HG02642 (cell line): ENCODE data around the gene HIGD1A.
"Not testable (repeated sequence)": the region's sequence is repeated elsewhere in the genome, so short reads cannot be mapped to it uniquely, and the experiment has no call there.

Source experiments
- ATAC-seq: cut with Tn5 transposase; IDR thresholded peaks from one replicate; pipeline ENCODE4 v1.9.1; 2021; ENCODE audit warnings: mild to moderate bottlenecking; ENCODE audit not compliant: unreplicated experiment, poor library complexity

Gene HIGD1A

DNA sequence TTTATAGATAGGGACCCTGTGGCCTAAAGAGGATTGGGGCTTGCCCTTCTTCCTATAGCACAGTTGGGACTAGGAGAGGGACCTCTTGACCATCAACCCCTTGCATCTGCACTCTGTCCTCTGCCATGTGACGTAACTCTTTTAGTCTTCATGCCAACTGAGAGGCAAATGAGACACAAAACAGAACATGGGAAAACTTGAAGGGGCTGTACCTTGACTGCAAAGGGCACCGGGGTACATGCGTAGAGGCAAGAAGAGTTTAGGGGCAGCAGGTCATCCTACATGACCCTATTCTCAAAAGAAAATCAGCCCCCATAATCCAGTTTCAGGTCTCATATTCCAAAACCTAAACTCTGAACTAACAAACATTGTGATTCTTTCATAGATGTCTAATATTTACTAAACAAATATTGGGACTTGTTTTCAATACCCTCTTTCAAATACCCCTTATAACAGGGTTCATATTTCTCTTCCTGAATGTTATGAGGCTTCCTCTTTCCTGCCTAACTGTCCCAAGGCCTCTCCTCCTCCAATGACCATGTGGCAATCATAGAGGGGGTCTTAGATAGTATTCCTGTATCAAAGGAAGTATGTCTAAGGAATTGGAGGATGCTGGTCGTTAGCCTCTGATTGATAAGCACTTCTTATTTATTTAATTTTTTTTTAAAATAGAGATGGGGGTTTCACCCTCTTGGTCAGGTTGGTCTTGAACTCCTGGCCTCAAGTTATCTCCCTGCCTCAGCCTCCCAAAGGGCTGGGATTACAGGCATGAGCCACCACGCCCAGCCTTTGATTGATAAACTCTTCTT is 25.5 kb upstream of the HIGD1A start:
- ATAC-seq, result no peak

DNA sequence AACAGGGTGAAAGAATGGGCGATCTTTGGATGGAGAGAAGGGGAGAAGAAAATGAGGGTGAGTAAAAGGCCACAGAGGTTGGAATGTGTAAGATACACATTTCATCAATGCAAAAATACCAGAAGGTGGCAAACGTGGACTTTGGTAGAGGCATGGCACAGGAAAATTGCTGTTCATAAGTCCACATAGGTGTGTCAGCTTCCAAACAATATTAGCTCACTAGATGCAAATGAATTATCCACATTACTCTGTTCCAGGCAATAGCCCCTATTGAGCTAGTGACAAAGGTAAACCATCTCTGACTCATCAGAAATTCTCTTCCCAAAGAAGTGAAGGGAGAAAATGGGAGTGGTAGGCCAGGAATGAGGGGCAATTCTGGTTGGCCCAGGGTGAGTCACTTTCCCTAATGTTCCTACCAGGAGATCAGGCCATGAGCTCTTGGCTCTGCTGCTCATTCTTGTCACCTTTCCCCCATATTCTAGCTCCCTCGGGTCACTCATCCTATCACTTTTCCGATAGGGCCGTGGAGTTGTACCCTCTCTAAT is 24.9 kb upstream of the HIGD1A start:
- no peak for ATAC-seq

DNA sequence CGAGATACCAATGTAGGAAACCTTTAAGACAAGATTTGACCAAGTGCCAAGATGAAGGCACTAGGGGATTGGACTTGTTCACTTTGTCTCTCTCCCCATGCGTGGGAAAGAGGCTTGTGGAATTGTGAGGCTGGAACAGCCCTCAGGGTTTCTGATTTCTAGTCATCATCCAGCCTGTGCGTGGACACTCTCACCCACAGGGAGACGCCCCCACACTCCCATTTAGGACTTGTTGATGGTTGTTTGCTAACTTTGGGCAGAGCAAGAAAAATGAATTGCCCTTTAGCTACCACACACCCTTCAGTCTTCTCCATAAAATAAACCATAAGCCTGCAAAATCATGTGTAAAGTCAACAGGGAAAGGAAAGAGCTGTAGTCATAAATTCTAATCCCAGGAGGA is 23.4 kb upstream of the HIGD1A start:
- no peak for ATAC-seq

DNA sequence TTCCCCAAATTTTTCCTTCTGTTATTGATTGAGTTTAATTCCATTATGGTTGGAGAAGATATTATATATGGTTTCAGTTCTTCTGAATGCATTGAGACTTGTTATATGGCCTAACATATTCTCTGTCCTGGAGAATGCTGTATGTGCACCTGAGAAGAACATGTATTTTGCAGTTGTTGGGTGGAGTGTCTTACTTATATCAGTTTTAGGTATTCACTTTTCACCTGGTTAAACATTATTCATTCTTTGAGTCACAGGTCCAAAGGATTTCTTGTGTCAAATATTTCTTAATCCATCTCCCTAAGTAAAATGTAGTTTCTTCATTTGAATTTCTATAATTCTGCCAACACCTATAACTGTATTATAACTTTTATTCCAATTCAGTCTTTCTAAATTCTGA is 22.7 kb upstream of the HIGD1A start:
- no peak for ATAC-seq

DNA sequence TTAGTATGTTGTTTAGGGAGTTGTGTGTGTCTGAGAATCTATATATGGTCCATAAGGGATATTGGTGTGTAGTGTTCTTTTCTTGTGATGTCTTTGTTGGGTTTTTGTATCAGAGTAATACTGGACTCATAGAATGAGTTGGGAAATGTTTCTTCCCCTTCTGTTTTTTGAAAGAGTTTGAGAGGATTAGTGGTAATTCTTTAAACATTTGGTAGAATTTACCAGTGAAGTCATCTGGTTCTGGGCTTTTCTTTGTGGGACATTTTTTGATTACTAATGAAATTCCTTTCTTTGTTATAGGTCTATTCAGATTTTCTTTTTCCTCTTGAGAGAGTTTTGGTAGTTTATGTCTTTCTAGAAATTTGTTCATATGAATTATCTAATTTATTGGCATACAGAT is 21.9 kb upstream of the HIGD1A start:
- ATAC-seq, result no peak

DNA sequence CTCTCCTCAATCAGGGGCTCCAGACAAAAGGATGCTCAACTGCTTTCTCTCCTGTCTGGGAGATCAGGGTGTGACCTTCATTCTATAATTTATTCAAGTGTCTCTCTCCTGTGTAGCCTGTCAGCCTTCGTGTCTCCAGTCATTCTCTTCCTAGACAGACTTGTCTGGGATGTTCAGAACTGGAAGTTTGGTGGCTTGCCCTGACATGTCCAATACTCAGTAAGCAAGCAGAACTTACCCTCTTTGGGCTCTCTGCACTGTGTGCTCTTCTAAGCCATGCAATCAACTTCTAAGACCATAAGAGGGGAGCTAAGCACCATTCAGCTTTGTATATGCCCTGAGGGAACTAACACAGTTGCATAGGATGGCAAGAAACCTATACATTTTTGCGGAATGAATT is 19.1 kb upstream of the HIGD1A start:
- no peak for ATAC-seq

DNA sequence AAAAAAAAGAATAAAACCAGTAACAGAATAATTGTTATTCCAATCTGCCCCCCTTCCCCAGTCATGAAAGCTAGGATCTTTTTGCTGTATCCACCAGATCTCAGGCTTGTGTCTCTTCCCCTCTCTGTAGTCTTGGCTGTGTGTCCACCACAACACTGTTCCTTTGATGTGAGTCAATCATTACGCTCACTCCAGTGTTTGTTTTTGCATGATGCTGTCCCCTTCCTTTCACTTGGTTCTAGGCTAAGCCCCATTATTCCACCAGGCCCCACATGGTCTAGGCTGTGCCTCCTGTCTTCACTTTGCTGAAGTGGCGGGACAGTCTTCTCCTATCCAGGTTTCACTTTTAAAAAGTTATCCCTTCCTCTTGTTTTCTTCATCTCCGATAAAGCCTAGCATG is 18.5 kb upstream of the HIGD1A start:
- no peak for ATAC-seq

DNA sequence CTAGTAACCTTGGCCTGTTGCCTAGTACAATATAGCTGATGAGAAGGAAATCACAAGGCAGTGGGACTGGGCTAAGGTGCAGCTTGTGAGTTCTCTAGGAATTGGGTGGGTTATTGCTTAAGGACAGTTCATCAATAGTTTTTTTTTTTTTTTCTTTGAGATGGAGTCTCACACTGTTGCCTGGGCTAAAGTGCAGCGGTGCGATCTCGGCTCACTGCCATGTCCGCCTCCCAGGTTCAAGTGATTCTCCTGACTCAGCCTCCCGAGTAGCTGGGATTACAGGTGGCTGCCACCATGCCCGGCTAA is 16.4 kb upstream of the HIGD1A start:
- ATAC-seq, result no peak

DNA sequence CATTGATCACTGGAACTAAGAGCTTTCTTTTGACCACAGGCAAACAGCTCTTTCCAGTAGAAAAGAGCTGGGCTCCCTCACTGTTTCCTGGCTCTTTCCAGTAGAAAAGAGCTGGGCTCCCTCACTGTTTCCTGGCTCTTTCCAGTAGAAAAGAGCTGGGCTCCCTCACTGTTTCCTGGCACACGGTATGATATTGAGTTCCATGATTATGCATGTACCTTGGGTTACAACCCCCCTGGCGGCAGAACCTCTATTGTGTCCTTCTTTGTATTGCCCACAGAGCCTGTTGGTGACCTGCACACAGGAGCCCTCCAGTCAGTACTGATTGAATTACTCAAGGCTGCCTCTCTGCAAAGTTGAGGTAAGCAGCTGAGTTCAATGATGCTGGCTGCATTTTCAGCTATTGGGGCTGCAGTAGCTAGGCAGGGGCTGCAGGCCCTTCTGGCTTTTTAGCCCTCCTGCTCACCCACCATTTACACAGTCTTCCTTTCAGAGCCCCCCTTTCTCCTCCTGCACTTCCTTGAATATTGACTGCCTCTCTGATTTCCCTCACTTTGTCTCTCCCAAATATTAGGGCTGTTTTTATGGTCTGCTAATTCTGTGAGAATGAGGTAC is 15.2 kb upstream of the HIGD1A start:
- ATAC-seq, result no peak

DNA sequence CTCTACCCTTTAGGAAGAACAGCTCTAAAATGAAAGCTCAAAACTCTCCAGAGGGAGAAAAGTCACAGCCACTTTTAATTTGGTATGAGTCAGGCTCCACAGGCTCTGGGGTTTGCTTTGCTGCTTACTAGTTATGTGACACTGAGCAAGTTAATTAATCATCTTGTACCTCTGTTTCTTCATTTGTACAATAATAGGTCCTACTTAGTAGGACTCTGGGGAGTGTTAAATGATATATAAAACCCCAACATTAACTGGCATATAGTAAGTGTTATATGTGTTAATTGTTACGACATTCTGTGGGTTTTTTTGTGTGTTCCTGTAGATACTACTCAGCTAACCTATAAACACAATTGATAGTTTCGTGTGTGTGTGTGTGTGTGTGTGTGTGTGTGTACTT is 11.5 kb upstream of the HIGD1A start:
- ATAC-seq, result no peak

DNA sequence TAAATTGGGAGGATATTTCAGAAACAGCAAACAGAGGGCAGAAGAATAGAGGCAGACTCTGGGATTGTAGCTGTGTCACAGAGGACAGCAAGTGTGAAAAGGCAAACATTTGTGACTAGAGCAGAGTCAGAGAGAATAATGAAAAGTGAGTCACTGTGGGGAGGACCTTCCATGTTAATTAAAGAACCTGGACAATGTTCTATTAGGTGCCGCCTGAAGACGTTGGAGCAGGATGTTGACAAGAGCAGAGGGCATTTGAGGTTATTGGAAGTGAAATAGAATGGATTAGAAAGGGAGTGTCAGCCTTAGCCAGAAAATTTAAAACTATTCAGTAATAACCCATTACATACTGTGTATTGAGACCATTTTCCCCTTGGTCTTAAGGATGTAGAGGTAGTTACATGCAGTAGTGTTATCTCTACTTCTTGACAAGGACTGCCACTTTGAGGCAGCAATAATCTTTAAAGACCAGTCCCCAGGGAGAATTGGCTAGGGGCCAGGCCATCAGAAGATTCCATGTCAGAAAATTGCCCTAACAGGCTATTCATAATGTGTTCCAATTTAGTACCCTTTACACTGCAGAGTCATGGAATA is 10.7 kb upstream of the HIGD1A start:
- no peak for ATAC-seq

DNA sequence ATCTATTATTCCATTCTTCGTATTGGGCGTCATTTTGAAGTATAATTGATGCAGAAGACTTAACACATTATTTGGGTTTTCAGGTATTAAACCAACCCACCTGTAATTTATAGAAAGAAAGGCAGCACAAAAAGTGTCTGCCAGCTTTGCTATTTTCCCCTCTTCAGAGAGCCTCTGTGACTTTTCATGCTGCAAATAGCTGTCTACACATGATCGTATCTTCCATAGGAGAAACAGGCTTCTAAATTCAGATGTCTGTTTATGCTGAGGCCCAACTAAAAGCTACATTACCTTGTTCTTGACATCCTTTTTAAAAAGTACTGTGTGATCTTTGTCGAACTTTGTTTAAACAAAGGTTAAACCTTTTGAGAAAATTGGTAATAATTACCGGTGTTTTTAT is 10.0 kb upstream of the HIGD1A start:
- no peak for ATAC-seq

DNA sequence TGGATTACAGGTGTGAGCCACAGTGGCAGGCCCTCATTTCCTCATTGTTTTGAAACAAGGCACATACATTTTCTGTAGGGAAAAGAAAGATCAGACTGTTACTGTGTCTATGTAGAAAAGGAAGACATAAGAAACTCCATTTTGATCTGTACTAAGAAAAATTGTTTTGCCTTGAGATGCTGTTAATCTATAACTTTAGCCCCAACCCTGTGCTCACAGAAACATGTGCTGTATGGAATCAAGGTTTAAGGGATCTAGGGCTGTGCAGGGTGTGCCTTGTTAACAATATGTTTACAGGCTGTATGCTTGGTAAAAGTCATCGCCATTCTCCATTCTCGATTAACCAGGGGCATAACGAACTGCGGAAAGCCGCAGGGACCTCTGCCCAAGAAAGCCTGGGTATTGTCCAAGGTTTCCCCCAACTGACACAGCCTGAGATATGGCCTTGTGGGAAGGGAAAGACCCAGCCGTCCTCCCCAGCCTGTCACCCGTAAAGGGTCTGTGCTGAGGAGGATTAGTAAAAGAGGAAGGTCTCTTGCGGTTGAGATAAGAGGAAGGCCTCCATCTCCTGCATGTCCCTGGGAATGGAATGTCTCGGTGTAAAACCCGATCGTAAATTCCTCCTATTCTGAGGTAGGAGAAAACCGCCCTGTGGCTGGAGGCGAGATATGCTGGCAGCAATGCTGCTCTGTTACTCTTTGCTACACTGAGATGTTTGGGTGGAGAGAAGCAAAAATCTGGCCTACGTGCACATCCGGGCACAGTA is 7.0 kb upstream of the HIGD1A start:
- not testable (repeated sequence) for ATAC-seq

DNA sequence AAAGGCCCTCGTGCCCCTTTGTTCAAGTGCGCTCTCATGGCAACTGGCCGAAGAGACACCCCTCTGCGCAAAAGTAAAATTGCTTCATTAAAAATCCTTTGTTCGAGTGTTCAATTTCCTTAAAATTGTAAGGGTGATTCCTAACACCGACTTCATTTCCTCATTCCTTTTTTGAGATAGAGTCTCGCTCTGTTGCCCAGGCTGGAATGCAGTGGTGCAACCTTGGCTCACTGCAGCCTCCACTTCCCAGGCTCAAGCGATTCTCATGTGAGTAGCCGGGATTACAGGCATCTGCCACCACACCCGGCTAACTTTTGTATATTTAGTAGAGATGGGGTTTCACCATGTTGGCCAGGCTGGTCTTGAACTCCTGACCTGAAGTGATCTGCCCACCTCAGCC is 6.4 kb upstream of the HIGD1A start:
- ATAC-seq, result not testable (repeated sequence)

DNA sequence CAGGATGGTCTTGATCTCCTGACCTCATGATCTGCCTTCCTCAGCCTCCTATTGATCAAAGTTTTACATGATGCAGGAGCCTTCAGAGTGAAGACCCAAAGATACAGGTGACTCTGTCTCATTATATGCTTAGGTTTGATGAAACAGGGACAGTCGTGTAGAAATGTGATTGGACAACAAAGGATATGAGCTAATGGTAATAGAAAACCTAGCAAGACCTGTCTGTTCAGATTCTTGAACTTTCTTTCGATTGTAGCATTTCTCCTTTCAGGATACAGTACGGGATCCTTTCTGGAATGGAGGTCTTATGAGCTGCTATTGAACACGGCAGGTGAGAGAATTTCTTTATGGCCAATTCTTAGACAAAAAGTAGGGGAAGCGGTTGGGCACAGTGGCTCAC is 4.9 kb upstream of the HIGD1A start, which contains the start of gene ACKR2:
ACKR2 (plus strand) TSS at position 244 of the 400 bp plus-strand sequence. CDS start 55,058 bp downstream, outside the sequence.
- ATAC-seq, result no peak

DNA sequence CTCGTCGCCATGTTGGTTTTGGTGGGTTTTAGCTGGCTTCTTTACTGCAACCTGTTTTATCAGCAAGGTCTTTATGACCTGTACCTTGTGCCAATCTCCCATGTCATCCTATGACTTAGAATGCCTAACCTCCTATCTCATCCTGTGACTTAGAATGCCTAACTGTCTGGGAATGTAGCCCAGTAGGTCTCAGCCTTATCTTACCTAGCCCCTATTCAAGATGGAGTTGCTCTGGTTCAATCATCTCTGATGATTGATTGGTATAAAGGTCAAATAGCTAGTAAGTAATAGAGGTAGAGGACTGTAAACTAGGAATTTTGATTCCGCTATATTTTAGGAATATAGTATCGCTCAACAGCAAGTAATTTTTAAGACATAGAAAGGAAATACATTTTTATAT is 3.6 kb upstream of the HIGD1A start:
- ATAC-seq, result no peak

DNA sequence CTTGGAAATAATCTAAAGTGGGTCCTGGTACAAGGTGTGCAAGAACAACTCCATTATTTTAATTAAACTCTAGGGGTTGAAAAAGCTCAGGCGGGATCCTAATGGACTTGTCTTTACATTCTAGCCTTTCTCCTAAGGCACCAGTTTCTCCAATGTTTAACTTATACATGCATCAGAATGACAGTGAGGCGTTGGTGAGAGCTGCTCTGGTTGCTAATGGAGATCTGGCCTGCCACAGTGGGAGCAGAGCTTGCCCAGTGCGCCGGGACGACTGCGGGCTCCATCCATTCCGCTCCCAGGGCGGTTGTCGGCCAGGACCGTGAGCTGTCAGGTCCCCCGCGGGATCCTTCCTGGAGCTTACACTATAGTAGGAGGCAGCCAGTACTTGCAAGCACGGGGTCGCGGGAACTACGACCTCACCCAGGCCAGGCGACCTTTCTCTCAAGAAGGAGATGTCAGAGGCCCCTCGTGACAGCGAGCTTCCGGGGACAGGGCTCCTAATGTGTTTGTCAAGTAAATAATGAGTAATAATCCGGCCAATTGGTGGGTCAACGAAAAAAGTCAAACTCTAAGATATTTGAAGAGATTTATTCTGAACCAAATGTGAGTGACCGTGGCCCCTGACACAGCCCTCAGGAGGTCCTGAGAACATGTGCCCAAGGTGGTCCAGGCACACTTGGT is 991 bp upstream of the HIGD1A start:
- ATAC-seq, result no peak

DNA sequence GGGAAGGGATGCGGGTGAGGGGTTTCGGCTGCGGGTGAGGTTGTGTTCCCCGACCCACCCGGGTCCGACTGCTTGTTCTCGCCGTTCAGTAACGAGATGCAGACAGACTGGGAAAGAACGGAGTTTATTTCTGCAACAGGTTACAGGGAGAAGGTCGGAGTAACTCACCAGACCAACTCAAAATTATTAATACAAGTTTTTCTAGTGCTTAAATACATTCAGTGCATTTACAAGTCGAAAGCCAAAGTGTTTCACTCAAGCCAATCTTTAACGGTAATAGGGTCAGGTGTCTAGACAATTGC is 492 bp upstream of the HIGD1A start:
- ATAC-seq, result peak; percentile 27

DNA sequence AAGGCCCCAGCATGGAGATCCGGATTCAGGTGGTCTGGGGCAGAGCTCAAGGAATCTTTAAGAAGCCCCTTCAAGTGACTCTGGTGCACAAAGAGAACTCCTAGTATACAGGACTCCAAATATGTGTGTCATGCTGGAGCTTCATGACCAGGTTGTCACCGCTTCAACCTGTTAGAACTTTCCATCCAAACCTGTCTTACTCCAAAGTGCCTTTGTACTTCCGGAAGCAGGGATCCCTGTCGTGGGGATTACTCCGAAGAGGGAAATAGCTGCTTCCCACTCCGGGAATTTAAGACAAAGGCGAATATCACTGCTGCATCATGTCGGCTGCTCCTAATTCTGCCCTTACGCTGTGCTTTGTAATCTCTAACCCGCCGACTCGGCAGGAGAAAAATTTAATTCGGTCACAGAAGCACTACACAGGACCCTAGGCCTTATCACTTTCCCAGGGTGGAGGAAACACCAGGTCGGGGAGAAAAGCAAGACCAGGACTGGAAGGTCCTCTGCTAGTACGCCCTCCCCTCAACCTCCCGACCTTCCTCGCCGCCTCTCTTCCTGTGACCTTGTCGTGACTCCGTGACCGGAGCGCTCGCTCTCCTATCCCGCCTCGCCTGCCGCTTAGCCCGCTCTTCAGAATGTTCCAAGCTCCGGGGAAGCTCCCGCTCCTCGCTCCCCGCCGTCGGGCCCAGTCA is 730 bp downstream of the HIGD1A start:
- ATAC-seq, result peak; percentile 27

DNA sequence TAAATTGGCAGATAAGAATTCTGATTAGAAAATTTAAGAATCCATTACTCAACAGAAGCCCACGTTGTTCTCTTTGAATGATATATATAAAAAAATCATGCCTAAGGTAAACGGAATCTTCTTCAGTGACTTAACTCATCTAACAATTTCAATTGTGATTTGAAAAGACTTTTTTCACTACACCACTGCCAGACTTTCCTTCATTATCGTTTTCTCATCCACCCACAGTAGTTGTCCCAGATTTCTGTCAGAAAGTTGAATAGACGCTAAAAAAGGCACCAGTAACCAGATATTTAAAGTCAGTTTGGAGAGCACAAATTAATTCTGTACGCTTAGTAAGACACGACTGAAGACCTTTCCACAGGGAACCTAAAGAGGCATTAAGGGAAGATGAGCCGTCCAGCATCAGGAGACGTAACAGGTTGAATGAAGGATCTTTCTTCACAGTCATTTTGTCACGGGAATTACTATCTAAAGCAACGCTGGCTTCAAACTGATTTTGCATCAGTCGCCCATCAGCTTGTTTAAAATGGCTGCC is 1.3 kb downstream of the HIGD1A start:
- ATAC-seq, result no peak
